GM18517 (cell line): ENCODE data around the gene C19orf38.
"Not testable (repeated sequence)": the region's sequence is repeated elsewhere in the genome, so short reads cannot be mapped to it uniquely, and the experiment has no call there.

Experiments
- ATAC-seq: cut with Tn5 transposase; IDR thresholded peaks from one replicate; pipeline ENCODE4 v1.9.1; 2021; ENCODE audit warnings: mild to moderate bottlenecking, moderate library complexity; ENCODE audit not compliant: unreplicated experiment

The C19orf38 gene

DNA sequence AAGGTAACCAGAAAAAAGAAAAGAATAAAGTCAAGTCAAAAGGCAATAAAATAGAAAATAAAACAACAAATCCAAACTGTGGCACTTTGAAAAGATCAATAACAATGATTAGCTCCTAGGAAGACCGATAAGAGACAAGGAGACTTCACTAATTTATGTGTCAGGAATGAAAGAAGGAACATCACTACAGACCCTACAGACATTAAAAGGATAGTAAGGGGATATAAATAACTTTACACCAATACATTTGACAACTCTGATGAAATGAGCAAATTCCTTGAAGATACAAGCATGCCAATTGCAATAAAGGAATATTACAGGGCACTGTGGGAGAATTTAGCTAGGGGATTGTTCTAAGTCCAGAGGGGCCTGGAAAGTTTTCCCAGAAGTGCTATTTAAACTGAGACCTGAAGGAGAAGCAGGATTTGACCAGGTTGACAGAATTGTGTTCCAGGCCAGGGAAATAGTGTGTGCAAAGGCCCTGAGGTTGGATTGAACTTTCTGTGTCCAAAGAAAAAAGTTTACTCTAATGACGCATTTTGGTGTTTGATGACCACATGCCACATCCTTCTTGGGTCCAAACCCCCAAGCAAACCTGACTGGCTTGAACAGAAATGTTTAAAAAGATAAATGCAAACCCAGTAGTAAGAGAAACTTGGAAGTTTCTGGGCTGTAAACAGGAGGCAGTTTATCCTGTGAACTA is 1.6 kb upstream of the C19orf38 start:
- ATAC-seq: no peak

DNA sequence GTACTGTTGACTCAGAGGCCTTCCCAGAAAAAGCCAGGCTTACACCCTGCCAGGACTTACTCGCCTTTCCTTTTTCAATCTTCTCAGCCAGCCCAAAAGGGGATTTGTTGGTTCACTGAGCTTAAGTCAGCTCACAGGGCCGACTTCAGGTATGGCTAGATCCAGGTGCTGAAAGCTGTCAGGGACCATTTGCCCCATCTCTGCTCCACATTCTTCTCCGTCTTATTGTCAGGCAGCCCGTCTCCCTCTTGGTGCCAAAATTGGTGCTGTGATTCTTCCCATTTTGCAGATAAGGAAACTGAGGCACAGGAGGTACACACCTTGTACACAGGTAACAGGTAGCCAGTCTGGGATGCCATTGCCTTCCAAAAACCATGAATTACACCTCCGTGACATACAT is 2.4 kb downstream of the C19orf38 start:
- ATAC-seq: no peak

DNA sequence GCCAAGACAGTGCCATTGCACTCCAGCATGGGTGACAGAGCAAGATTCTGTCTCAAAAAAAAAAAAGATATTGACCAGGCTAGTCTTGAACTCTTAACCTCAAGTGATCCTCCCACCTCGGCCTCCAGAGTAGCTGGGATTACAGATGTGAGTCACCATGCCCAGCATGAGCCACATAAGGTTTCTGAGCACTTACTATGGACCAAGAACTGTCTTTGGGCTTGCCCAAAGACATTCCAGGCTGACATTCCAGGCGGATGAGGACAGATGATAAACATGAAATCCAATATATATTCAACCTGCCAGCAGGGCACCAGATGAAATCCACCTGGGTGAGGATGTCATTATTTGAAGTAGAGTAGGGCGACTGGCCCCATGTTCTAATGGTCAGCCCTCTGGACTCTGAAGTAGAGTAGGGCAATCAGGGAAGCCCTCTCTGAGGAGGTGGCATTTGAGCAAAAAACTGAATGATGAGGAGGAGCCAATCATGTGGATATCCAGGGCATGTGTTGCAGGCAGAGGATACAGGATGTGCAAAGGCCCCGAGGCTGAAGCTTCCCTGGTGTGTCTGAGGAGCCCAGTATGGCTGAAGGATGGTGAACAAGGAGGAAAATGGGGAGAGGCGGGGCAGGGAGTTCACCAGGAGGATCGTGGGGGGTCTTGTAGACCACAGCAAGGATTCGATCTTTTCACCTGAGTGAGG is 4.0 kb downstream of the C19orf38 start:
- no peak for ATAC-seq

DNA sequence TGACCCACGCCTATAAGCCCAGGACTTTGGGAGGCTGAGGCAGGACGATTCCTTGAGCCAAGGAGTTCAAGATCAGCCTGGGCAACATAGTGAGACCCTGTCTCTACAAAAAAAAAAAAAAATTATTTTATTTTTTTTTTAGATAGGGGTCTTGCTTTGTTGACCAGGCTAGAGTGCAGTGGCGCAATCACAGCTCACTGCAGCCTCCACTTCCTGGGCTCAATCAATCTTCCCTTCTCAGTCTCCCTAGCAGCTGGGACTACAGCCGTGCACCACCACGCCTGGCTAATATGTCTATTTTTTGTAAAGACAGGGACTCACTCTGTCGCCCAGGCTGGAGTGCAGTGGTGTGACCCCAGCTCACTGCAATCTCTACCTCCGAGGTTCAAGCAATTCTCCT is 4.7 kb downstream of the C19orf38 start:
- no peak for ATAC-seq

DNA sequence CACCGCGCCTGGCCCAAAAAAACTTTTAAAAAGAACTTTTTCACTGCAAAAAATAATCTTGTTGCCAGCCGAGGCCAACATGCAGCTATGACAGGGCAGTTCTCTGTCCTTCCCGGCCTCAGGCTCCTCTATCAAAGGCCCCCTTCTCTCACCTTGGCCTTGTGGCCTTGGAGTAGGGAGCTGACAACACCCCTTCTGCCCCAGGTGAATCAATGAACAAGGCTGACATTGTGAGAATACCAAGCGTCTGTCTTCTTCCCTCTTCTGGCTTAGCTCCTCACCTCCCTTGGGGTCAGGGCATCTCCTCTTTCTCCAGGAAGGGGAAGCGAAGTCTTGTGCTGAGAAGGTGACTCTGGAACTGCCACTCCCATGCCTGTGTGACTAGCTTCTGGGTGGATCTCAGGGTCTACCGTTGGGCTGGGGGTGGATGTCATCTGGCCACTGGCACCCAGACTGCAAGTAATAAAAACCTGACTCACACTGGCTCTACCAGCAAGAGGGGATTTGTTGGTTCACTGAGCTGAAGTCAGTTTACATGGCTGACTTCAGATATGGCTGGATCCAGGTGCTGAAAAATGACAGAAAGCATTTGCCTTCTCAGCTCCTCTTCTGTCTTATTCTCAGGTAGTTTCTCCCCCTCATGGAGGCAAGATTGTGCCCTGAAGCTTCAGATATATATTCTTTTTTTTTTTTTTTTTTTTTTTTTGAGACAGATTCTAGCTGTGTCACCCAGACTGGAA is 6.3 kb downstream of the C19orf38 start:
- ATAC-seq: no peak

DNA sequence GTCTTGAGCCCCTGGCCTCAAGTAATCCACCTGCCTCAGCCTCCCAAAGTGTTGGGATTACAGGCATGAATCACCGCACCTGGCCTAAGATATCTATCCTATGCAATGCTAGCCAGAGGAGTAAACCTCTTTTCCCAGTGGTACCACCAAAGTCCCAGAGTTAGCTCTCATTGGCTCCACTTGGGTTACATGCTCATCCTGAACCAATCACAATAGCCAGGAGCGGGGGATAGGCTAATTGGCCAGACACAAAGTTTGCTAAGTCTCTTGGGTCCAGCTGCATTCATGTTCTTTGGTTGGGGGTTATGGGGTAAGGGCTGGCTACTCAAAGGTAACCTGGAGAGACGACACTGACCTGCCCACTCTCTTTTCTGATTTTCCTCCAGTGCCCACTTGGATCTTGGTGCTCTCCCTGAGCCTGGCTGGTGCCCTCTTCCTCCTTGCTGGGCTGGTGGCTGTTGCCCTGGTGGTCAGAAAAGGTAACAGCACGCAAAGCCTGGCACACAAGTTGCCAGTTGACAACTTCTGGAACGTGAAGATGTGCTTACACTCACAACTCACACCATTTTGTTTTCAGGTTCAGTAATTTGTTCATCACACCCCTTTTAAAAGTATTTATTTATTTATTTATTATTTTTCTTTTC is 7.8 kb downstream of the C19orf38 start:
- no peak for ATAC-seq

DNA sequence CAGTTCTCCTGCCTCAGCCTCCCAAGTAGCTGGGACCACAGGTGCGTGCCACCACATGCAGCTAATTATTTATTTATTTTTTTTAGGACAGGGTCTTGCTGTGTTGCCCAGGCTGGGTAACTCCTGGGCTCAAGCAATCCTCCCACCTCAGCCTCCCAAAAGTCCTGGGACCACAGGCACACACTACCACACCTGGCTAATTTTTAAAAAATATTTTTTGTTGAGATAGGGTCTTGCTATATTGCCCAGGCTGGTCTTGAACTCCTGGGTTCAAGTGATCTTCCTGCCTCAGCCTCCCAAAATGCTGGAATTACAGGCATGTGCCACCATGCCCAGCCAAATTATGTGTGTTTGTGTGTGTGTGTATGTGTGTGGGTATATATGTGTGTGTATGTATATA is 8.7 kb downstream of the C19orf38 start:
- not testable (repeated sequence) for ATAC-seq

DNA sequence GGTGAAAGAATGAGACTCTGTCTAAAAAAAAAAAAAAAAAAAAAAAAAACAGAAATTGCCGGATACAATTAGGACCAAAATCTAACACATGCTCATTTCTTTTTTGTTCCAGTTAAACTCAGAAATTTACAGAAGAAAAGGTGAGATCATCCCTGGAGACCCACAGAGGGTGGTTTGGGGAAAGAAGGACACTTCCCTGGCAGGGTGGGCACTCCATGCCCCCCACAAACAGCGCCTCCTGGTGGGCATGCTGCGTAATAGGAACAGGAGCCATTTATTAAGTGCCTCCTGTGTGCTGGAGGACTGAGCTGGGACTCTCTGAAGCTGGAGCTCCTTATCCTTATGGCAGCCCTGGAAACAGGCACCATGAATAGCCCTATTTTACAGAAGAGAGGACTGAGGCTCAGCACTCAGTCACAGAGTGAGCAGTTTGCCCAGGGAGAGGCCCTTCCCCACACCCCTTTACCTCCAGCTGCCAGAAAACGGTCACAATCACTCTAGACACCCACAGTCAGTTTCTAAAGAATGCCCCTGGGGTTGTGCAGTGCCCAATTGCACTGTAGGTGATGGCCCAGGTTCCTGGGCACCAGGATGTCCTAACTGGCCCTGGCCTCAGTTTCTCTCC is 10.1 kb downstream of the C19orf38 start:
- no peak for ATAC-seq

DNA sequence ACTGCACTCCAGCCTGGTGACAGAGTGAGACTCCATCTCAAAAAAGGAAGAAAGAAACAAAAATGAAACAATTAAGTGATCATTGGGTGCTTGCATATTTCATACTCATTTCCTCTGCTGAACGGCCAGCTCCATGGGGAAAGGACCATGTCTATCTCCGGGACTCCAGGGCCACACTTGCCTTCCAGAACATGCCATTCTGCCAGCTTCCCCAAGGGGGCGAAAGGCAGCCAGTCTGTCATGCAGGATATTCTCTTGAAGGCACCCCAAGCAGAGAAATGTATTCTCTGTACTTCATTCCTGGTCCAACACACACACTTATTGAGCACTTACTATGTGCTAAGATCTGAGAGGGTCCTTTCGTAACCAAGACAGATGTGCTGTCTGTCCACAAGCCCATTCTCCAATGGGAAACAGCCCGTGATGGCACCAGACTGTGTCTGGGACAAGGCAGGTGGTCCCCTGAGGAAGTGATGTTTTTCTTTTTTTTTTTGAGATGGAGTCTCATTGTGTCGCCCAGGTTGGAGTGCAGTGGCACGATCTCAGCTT is 13.0 kb downstream of the C19orf38 start:
- no peak for ATAC-seq

DNA sequence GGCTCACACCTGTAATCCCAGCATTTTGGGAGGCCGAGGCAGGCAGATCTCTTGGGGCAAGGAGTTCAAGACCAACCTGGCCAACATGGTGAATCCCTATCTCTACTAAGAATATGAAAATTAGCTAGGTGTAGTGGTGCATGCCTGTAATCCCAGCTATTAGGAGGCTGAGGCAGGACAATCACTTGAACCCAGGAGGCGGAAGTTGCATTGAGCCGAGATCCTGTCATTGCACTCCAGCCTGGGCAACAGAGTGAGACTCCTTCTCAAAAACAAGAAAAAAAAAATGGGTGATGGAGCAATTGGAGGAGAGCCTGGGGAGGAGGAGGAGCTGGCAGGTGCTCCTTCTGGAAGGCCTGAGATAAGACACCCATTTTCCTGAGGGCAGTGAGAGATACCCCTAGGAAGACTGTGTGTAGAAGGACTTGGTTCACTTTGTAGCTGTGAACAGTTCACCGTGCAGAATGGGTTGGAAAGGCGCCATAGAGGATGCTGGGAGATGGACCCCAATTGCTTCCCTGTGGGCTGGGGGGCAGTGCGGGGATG is 14.4 kb downstream of the C19orf38 start:
- no peak for ATAC-seq

DNA sequence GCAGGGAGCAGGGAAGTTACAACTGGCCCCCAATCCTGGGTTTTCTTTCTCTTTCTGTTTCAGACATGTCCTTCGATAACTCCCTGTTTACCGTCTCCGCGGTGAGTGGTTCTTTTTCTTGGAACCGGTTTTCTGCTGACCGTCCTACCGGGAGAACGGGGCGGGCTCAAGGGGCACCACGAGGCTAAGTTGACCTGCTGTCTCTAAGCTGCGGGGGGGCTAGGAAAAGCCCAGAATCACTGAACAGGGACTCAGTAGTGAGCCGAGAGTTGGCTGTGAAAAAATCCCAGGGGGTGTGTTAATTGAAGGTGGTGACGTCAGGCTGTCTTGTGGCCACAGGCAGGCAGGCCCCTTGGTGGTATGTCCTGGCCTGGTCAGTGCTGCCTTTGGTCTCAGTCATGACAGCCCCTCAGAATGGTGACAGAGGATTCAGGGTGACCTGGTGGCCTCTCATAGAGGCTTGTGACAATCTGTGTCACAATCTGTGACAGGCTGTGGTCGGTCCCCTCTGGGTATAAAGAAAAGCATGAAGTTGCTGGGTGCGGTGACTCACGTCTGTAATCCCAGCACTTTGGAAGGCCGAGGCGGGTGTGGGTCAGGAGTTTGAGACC is 15.0 kb downstream of the C19orf38 start:
- ATAC-seq: no peak

DNA sequence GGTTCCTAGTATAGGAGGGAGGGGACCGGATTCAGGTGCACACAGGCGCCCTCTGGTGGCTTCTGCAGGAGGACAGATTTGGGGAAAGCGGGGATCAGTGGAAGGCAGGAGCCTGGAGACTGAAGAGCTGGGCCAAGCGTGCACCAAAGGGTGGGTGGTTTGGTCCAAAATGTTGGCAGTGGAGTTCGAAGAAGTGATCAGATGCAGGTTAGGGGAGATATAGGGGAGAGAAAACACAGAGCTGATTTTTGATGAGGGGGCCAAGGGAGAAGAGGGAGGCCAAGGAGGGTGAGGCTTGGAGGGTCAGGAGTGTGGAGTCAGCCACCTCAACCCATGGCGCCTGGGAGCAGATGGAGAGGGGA is 16.3 kb downstream of the C19orf38 start:
- ATAC-seq: peak; percentile 47

DNA sequence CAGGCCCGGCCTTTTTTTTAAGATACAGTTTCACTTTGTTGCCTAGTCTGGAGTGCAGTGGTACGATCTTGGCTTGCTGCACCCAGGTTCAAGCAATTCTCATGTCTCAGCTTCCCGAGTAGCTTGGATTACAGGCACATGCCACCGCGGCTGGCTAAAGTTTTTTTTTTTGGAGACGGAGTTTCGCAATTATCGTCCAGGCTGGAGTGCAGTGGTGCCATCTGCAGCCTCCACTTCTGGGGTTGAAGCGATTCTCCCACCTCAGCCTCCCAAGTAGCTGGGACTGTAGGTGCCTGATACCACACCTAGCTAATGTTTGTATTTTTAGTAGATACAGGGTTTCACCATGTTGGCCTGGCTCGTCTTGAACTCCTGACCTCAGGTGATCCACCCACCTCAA is 18.3 kb downstream of the C19orf38 start:
- ATAC-seq: no peak

DNA sequence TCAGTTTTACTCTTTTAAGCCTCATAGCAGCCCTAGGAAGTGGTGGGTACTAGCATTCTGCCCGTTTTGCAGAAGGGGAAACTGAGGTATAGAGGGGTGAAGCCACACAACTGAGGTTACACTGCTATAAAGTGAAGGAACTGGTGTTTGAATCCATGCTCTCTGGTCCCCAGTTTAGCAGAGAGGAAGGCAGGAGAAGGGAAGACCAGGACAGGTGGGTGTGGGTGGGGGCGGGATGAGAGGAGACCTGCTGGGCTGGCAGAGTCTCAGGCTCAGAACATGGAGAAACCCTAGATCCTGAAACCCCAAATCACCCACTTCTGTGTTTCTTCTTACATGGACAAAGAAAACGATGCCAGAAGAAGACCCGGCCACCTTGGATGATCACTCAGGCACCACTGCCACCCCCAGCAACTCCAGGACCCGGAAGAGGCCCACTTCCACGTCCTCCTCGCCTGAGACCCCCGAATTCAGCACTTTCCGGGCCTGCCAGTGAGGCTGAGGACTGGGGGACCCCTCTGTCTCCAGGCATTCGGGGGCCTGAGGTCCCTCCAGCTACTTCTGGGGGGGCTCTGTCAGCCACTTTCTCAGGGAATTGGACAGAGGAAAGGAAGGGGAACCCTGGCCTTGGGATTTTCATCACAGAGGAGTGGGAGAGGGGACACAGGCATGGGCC is 20.8 kb downstream of the C19orf38 start:
- ATAC-seq: no peak

DNA sequence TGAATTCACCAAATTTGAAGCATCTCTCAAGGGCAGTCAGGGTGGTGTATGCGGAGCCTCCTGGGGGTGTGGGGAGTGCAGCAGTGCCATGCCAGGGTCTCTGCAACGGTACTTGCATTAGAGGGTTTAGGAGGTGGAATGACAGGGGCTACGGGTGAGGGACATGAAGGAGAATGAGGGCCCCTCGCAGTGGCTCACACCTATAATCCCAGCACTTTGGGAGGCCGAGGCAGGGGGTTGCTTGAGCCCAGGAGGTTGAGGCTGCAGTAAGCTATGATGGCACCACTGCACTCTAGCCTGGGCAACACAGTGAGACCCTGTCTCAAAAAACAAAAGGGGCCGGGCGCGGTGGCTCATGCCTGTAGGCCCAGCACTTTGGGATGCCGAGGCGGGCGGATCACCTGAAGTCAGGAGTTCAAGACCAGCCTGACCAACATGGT is 21.7 kb downstream of the C19orf38 start:
- ATAC-seq: not testable (repeated sequence)

DNA sequence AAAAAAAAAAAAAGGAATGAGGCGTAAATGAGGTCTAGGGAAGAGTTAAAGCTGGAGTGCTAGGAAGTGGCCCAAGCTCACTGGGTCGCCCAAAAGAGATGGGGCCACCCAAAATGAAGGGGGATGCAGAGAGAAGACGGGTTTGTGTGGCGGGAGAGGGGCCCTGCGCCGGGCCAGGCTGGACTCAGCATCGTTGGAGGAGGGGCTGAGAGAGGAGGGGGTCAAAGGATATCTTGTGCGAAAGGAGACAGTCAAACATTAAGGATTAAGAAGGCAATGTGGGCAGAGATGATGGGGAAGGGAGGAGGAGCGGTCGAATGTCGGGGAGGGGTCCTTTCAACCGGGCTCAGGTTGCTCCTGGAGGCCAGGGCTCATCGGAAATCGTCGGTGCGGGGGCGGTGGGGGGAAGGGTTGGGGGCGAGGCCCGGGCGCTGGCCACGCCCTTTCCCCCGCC is 22.3 kb downstream of the C19orf38 start:
- ATAC-seq: peak; percentile 5

DNA sequence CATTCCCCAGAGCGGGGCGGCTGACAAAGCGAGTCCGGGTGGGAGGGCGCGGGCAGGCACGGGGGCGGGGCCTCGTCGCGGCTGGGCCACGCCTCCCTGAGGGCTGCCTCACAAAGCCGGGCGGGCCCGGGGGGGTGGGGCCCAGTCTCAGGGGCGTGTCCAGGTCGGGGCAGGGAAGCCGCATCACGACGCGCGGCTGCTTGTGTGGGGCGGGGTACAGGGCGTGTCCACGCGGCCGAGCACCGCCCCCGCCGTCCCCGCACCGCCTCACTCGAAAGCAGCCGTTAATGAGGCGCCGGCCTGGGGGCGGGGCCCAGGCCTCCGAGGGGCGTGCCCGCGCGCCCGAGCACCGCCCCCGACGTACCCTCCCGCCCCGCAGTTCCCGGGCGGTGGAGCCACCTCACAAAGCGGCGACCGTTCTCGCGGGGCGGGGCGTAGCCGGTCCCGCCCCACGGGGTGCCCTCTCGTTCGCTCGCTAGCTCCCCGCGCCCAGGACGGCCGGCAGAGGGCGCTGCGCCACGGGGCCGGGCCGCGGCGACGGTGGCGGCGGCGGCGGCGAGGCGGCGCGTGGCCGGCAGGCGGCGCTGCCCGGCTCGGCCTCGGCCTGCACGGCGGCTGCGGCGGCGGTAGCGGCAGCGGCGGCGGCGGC is 22.9 kb downstream of the C19orf38 start, which contains the start of gene CARM1:
CARM1 (plus strand) TSS at position 599 of the 649 bp plus-strand sequence. CDS start 150 bp downstream, outside the sequence.
- ATAC-seq: peak; percentile 63

DNA sequence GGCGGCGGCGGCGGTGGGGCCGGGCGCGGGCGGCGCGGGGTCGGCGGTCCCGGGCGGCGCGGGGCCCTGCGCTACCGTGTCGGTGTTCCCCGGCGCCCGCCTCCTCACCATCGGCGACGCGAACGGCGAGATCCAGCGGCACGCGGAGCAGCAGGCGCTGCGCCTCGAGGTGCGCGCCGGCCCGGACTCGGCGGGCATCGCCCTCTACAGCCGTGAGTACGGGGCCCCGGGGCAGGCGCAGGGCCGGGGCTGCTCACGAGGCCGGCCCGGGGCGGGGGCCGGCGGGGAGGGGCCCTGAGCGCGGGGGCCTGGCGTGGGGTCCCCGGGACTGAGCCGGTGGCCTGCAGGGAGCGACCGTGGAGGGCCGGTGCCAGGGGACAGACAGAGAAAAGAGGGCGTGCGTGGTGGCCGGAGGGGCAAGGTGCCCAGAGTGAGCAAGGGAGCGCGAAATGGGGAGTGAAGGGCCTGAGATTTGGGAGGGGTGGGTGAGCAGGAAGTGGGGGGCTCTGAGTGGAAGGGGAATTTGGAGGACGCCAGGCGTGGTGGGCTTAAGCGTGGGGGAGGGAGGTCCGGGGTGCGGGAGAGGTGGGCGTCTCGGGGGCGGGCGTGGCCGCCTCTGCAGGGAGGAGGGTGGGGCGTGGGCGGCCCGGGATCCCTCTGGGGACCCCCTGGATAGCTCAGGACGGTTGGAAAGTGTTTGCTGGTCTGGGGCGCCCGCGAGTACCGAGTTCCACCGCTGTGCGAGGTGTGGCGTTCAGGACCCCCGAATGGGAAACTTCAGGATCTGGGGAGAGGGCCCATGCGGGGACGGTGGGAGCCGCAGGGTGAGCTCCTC is 23.7 kb downstream of the C19orf38 start:
- peak; percentile 2 for ATAC-seq
